ENCODE results near the gene PAMR1.

GRCh38 chr11:35412285-35412684 lies 113.1 kb downstream of the PAMR1 start:
- TF ChIP-seq, protein P1, sequence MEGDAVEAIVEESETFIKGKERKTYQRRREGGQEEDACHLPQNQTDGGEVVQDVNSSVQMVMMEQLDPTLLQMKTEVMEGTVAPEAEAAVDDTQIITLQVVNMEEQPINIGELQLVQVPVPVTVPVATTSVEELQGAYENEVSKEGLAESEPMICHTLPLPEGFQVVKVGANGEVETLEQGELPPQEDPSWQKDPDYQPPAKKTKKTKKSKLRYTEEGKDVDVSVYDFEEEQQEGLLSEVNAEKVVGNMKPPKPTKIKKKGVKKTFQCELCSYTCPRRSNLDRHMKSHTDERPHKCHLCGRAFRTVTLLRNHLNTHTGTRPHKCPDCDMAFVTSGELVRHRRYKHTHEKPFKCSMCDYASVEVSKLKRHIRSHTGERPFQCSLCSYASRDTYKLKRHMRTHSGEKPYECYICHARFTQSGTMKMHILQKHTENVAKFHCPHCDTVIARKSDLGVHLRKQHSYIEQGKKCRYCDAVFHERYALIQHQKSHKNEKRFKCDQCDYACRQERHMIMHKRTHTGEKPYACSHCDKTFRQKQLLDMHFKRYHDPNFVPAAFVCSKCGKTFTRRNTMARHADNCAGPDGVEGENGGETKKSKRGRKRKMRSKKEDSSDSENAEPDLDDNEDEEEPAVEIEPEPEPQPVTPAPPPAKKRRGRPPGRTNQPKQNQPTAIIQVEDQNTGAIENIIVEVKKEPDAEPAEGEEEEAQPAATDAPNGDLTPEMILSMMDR (IDR thresholded peaks at IDR 0.05): peak in 1 of 6 experiments; percentile 21
- TF ChIP-seq POLR2A (IDR thresholded peaks at IDR 0.05): no peak

Measured in Peyer's patch (tissue), 4 donors.